Astrocyte (in vitro differentiated cells and primary cell): Measurements from ENCODE around the gene KRT79. TPM values are rescaled to one million over a fixed set of nuclear protein-coding genes. Genes with fewer than 3 reads are reported as not detected.

Experiments used
- DNase-seq: peaks from one replicate; pipeline ENCODE4 v3.0.0-alpha.2; 2010; ENCODE audit warnings: low read depth
- FAIRE-seq: peaks from 2 replicates; lab custom pipeline; 2011; peaks lifted over from hg19 to GRCh38; lab: Jason Lieb, UNC
- H2AFZ ChIP-seq: 2 replicates; pipeline ENCODE4 v1.6.0; 2012; ENCODE audit warnings: low read depth, low read length, inconsistent platforms
- H3K27ac ChIP-seq: 2 replicates; pipeline ENCODE4 v1.5.1; 2011; ENCODE audit warnings: low read depth, low read length, inconsistent platforms
- H3K27me3 ChIP-seq: 2 replicates; pipeline ENCODE4 v1.6.0; 2011; ENCODE audit warnings: low read length, inconsistent platforms; ENCODE audit not compliant: insufficient read depth
- H3K36me3 ChIP-seq: 2 replicates; pipeline ENCODE4 v1.5.1; 2011; ENCODE audit warnings: low read length, inconsistent platforms; ENCODE audit not compliant: insufficient read depth
- H3K4me1 ChIP-seq: 2 replicates; pipeline ENCODE4 v1.5.1; 2011; ENCODE audit warnings: low read length, inconsistent platforms; ENCODE audit not compliant: insufficient read depth
- H3K4me2 ChIP-seq: 2 replicates; pipeline ENCODE4 v1.6.0; 2012; ENCODE audit warnings: low read length, inconsistent platforms
- H3K4me3 ChIP-seq: 2 replicates; pipeline ENCODE4 v1.5.1; 2011; ENCODE audit warnings: low read depth, mild to moderate bottlenecking, low read length, inconsistent platforms; ENCODE audit not compliant: insufficient read depth
- H3K79me2 ChIP-seq: 2 replicates; pipeline ENCODE4 v1.6.0; 2012; ENCODE audit warnings: mild to moderate bottlenecking, low read length, inconsistent platforms; ENCODE audit not compliant: insufficient read depth
- H3K9ac ChIP-seq: 2 replicates; pipeline ENCODE4 v1.6.0; 2012; ENCODE audit warnings: mild to moderate bottlenecking, low read length, inconsistent platforms
- H3K9me3 ChIP-seq: 2 replicates; pipeline ENCODE4 v1.5.1; 2012; ENCODE audit warnings: low read depth, mild to moderate bottlenecking, low read length, inconsistent platforms; ENCODE audit not compliant: insufficient read depth
- H4K20me1 ChIP-seq: 2 replicates; pipeline ENCODE4 v1.6.0; 2012; ENCODE audit warnings: low read length, inconsistent platforms; ENCODE audit not compliant: insufficient read depth
- H3K27ac Mint-ChIP-seq: one replicate; pipeline ENCODE4 v1.8.0; 2021; ENCODE audit warnings: mild to moderate bottlenecking, mixed read lengths; ENCODE audit not compliant: unreplicated experiment
- H3K27me3 Mint-ChIP-seq: one replicate; pipeline ENCODE4 v1.8.0; 2021; ENCODE audit warnings: low read depth, mixed read lengths; ENCODE audit not compliant: unreplicated experiment
- H3K36me3 Mint-ChIP-seq: one replicate; pipeline ENCODE4 v1.8.0; 2021; ENCODE audit warnings: low read depth, mixed read lengths; ENCODE audit not compliant: unreplicated experiment
- H3K4me1 Mint-ChIP-seq: one replicate; pipeline ENCODE4 v1.8.0; 2021; ENCODE audit warnings: low read depth, mixed read lengths; ENCODE audit not compliant: unreplicated experiment
- H3K4me3 Mint-ChIP-seq: one replicate; pipeline ENCODE4 v1.8.0; 2021; ENCODE audit warnings: mild to moderate bottlenecking, moderate library complexity, mixed read lengths; ENCODE audit not compliant: unreplicated experiment
- H3K9me3 Mint-ChIP-seq: one replicate; pipeline ENCODE4 v1.8.0; 2021; ENCODE audit warnings: mild to moderate bottlenecking, mixed read lengths; ENCODE audit not compliant: unreplicated experiment
- CTCF ChIP-seq: IDR thresholded peaks from 2 replicates; pipeline ENCODE4 v1.5.1; 2011; ENCODE audit warnings: low read depth, mild to moderate bottlenecking, inconsistent platforms, low read length, moderate library complexity; ENCODE audit not compliant: insufficient read depth
- EZH2 ChIP-seq: IDR thresholded peaks from 2 replicates; pipeline ENCODE4 v1.6.1; 2012; ENCODE audit warnings: mild to moderate bottlenecking, low read length, inconsistent platforms; ENCODE audit not compliant: insufficient read depth
- total RNA-seq: library from RNA; stranded (reverse); gene quantifications from 2 replicates; pipeline ENCODE4 v1.2.1, GENCODE V29; 2021

The KRT79 gene
- total RNA-seq, 1 donor from 2014 or later, result 0.50 TPM

GRCh38 chr12:52829986-52830770 lies 3.9 kb downstream of the KRT79 start:
- Histone ChIP-seq H3K4me3 (no peak overlapping the region), H3K4me2 (no peak overlapping the region), H3K79me2 (no peaks in the 10 kb centered on the region), H4K20me1 (no peaks in the 10 kb centered on the region), H2AFZ (no peak overlapping the region), H3K9ac (no peak overlapping the region), H3K27me3 (no peaks in the 10 kb centered on the region), H3K9me3 (no peaks in the 10 kb centered on the region), H3K27ac (no peak overlapping the region), H3K36me3 (no peaks in the 10 kb centered on the region), H3K4me1 (peaks cover 4% of the 10 kb centered on the region)
- no peak for FAIRE-seq
- Mint-ChIP-seq H3K27ac (no peak overlapping the region), H3K9me3 (peaks cover 5% of the 10 kb centered on the region), H3K27me3 (peaks cover 23% of the 10 kb centered on the region), H3K4me3 (no peak overlapping the region), H3K4me1 (peaks cover 24% of the 10 kb centered on the region), H3K36me3 (peaks cover 2% of the 10 kb centered on the region)
- TF ChIP-seq CTCF, result no peak
- TF ChIP-seq EZH2, result no peak
- no peak for DNase-seq

GRCh38 chr12:52828591-52829021 lies 5.5 kb downstream of the KRT79 start:
- peaks cover 4% of the 10 kb centered on the region for H3K9me3 Mint-ChIP-seq
- H3K4me3 ChIP-seq, result no peak overlapping the region
- peaks cover 31% of the 10 kb centered on the region for H3K27me3 Mint-ChIP-seq
- H3K4me3 Mint-ChIP-seq, result no peak overlapping the region
- H3K27me3 ChIP-seq, result no peaks in the 10 kb centered on the region
- H3K4me2 ChIP-seq, result no peak overlapping the region
- no peak overlapping the region for H2AFZ ChIP-seq
- H3K36me3 ChIP-seq, result no peaks in the 10 kb centered on the region
- H3K27ac ChIP-seq, result no peak overlapping the region
- DNase-seq (no peak), FAIRE-seq (no peak)
- H4K20me1 ChIP-seq, result no peaks in the 10 kb centered on the region
- no peak overlapping the region for H3K9ac ChIP-seq
- peaks cover 2% of the 10 kb centered on the region for H3K4me1 ChIP-seq
- no peaks in the 10 kb centered on the region for H3K79me2 ChIP-seq
- peaks cover 2% of the 10 kb centered on the region for H3K36me3 Mint-ChIP-seq
- TF ChIP-seq EZH2 (no peak), CTCF (no peak)
- no peaks in the 10 kb centered on the region for H3K9me3 ChIP-seq
- H3K4me1 Mint-ChIP-seq, result peaks cover 24% of the 10 kb centered on the region
- H3K27ac Mint-ChIP-seq, result no peak overlapping the region

- Mint-ChIP-seq H3K36me3 (peaks cover 2% of the 10 kb centered on the region), H3K4me3 (no peak overlapping the region), H3K27ac (no peak overlapping the region), H3K4me1 (peaks cover 24% of the 10 kb centered on the region), H3K27me3 (peaks cover 31% of the 10 kb centered on the region), H3K9me3 (peaks cover 3% of the 10 kb centered on the region)
- TF ChIP-seq EZH2, result no peak
- no peak for TF ChIP-seq CTCF
- Histone ChIP-seq H3K4me2 (no peak overlapping the region), H3K27me3 (no peaks in the 10 kb centered on the region), H3K4me3 (no peak overlapping the region), H4K20me1 (no peaks in the 10 kb centered on the region), H3K4me1 (peaks cover 2% of the 10 kb centered on the region), H3K79me2 (no peaks in the 10 kb centered on the region), H2AFZ (no peak overlapping the region), H3K9ac (no peak overlapping the region), H3K36me3 (no peaks in the 10 kb centered on the region), H3K9me3 (no peaks in the 10 kb centered on the region), H3K27ac (no peak overlapping the region)
- FAIRE-seq (no peak), DNase-seq (no peak)
These were observed 6.0 kb downstream of the KRT79 start for GRCh38 chr12:52828156-52828555.
